Measurements from ENCODE around the gene TBX4. TPM values are rescaled to one million over a fixed set of nuclear protein-coding genes. Genes with fewer than 3 reads are reported as not detected.

The TBX4 gene
- polyA plus RNA-seq: 0.04 TPM in 1 of 3 replicates, not detected in the others
- polyA plus RNA-seq (2011; ENCODE audit: low read depth): not detected
- not detected in 2 replicates for polyA plus RNA-seq (2011; cell fraction: cytosol; rRNA removed)
- 0.10 and 0.39 TPM in 2 replicates for polyA plus RNA-seq (2011; cell fraction: nucleus; rRNA removed)
- polyA plus RNA-seq (2012; ENCODE audit: low replicate concordance): not detected in 2 replicates
- 0.33 TPM in 1 of 3 replicates, not detected in the others for polyA minus RNA-seq
- polyA minus RNA-seq (2011; cell fraction: cytosol; rRNA and poly(A)+ RNA removed): not detected
- polyA minus RNA-seq (2011; cell fraction: nucleus; rRNA and poly(A)+ RNA removed): not detected in 2 replicates

DNA sequence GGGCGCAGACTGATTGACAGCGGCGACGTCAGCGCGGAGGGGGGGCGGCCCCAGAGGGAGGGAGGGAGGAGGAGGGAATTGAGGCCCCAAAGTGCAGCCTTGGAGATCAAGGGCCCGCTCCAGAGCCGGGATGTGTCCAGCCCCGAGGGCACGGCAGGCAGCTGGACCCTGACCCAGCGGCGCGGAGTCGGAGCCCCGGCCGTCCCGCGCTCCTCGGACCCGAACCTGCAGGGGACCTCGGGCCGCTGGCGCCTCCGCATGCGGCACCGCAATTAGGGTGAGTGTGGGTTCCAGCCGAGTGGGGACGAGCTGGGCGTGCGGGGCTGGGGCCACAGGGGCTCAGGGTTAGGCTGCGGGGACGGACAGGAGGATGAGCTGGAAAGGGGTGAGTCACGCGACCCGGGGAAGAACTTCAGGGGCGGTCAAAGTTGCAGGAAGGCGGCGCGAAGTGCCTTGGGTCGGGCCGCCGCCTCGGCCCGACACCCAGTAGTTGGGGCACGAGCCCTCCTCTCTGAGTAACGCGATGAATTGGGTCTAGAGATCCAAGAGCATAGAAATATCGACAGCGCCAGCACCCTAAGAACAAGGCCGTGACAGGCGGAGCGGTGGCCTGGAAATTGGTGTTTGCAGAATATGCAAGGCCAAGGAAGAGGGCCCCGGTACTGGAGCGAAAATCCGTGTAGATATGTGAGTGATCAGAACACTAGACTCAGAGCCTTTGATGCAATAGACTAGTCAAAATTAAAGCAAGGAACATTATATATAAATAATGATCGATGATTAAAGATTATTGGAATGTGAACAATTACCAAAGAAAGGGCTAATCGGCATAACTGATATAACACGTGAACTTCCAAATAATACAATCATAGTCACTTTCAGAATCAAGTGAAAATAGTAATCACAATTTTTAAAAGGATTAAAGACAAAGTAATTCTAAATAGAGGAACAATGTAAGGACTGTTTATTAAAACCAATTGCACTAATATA is at the start of gene TBX4:
TBX4 (plus strand) TSS at position 122 of the 990 bp plus-strand sequence. CDS start 4,069 bp downstream, outside the sequence.
- dilution Hi-C loops (cut with MboI; ENCODE audit: extremely low pct_ligation_motif_present, low sequenced_read_pairs): no loop called here
- Histone ChIP-seq H3K4me1 (ENCODE audit: control insufficient read depth, extremely low read depth, insufficient read depth, low read length) (no peaks in the 10 kb centered on the region), H3K27ac (ENCODE audit: control insufficient read depth, insufficient read depth, low read length) (no peak within 1 kb of the TSS), H3K36me3 (ENCODE audit: control insufficient read depth in 2 of 2, extremely low read depth in 1 of 2, insufficient read depth in 2 of 2, low read length in 2 of 2) (no peaks in the 10 kb centered on the region), H3K9ac (ENCODE audit: control insufficient read depth, extremely low read depth, insufficient read depth, low read length) (no peak within 1 kb of the TSS), H3K4me3 (ENCODE audit: control insufficient read depth in 2 of 3, extremely low read depth in 1 of 3, insufficient read depth in 2 of 3, low read depth in 1 of 3, low read length in 3 of 3) (peak within 1 kb of the TSS in 1 of 3 experiments; percentile 5), H2AFZ (ENCODE audit: control insufficient read depth, low read length) (no peak within 1 kb of the TSS), H3K27me3 (ENCODE audit: control insufficient read depth, extremely low read depth, insufficient read depth, low read length) (peaks cover 65% of the 10 kb centered on the region), H3K79me2 (ENCODE audit: control insufficient read depth, insufficient read depth, low read length) (no peaks in the 10 kb centered on the region), H3K9me1 (ENCODE audit: control insufficient read depth, extremely low read depth, insufficient read depth, low read length) (no peaks in the 10 kb centered on the region), H4K20me1 (ENCODE audit: control insufficient read depth, extremely low read depth, insufficient read depth, low read length) (no peaks in the 10 kb centered on the region), H3K4me2 (ENCODE audit: control insufficient read depth, extremely low read depth, insufficient read depth, low read depth, low read length) (no peak within 1 kb of the TSS), H3K9me3 (ENCODE audit: control insufficient read depth, low read depth, low read length) (no peaks in the 10 kb centered on the region)
- DNase-seq (ENCODE audit: low read depth, low spot score) (no peak), FAIRE-seq (no peak)
- TF ChIP-seq, protein P1, sequence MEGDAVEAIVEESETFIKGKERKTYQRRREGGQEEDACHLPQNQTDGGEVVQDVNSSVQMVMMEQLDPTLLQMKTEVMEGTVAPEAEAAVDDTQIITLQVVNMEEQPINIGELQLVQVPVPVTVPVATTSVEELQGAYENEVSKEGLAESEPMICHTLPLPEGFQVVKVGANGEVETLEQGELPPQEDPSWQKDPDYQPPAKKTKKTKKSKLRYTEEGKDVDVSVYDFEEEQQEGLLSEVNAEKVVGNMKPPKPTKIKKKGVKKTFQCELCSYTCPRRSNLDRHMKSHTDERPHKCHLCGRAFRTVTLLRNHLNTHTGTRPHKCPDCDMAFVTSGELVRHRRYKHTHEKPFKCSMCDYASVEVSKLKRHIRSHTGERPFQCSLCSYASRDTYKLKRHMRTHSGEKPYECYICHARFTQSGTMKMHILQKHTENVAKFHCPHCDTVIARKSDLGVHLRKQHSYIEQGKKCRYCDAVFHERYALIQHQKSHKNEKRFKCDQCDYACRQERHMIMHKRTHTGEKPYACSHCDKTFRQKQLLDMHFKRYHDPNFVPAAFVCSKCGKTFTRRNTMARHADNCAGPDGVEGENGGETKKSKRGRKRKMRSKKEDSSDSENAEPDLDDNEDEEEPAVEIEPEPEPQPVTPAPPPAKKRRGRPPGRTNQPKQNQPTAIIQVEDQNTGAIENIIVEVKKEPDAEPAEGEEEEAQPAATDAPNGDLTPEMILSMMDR (optimal IDR thresholded peaks at IDR 0.05 in 1 of 3, IDR thresholded peaks at IDR 0.05 in 1 of 3, conservative IDR thresholded peaks at IDR 0.05 in 1 of 3; ENCODE audit: extremely low read depth in 1 of 3, insufficient read depth in 2 of 3, low read length in 3 of 3): no peak
- peak; percentile 89 for TF ChIP-seq EZH2 (IDR thresholded peaks at IDR 0.05; ENCODE audit: low read length)

DNA sequence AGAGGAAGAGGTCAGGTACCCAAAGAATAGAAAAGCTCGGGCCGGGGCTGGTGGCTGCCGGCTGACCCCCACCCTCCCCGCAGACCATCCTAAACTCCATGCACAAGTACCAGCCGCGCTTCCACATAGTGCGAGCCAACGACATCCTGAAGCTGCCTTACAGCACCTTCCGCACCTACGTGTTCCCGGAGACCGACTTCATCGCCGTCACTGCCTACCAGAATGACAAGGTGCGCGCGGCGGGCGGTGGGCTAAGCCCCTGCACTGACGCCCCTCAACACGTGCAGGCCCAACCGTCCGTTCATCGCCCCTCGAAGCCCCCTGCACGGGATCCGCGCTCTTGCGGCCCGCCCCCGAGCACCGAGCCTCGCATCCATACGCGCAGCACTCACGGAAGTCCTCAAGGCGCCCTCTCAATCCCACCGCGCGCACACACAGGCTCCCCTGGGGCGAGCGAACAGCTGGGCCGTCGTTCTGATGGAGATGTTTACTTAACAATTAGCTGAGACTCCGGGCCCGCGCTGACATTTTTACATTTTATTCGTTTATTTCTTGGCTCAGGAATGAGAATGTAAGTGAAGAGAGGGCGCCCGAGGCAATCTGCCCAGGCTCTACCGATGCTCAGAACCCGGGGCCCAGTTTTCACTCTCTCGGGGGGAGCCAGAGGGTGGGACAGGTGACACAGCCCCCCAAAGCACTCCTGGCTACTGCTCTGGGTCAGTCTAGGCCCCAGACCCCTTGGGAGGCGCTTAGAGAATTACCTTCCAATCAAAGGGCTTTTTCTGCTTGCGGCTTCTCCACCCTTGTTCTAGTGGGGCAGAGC is 49.0 kb upstream of the TBX4 start:
- DNase-seq (ENCODE audit: low read depth, low spot score) (no peak), FAIRE-seq (no peak)
- Histone ChIP-seq H3K27ac (ENCODE audit: control insufficient read depth, insufficient read depth, low read length) (no peak overlapping the region), H3K36me3 (ENCODE audit: control insufficient read depth in 2 of 2, extremely low read depth in 1 of 2, insufficient read depth in 2 of 2, low read length in 2 of 2) (no peaks in the 10 kb centered on the region), H3K9me3 (ENCODE audit: control insufficient read depth, low read depth, low read length) (no peaks in the 10 kb centered on the region), H3K4me2 (ENCODE audit: control insufficient read depth, extremely low read depth, insufficient read depth, low read depth, low read length) (peak overlapping the region; percentile 58), H3K9ac (ENCODE audit: control insufficient read depth, extremely low read depth, insufficient read depth, low read length) (no peak overlapping the region), H3K4me1 (ENCODE audit: control insufficient read depth, extremely low read depth, insufficient read depth, low read length) (peaks cover 11% of the 10 kb centered on the region), H3K4me3 (ENCODE audit: control insufficient read depth in 2 of 3, extremely low read depth in 1 of 3, insufficient read depth in 2 of 3, low read depth in 1 of 3, low read length in 3 of 3) (no peak overlapping the region), H3K79me2 (ENCODE audit: control insufficient read depth, insufficient read depth, low read length) (no peaks in the 10 kb centered on the region), H4K20me1 (ENCODE audit: control insufficient read depth, extremely low read depth, insufficient read depth, low read length) (peaks cover 6% of the 10 kb centered on the region), H3K27me3 (ENCODE audit: control insufficient read depth, extremely low read depth, insufficient read depth, low read length) (peaks cover 87% of the 10 kb centered on the region), H2AFZ (ENCODE audit: control insufficient read depth, low read length) (no peak overlapping the region), H3K9me1 (ENCODE audit: control insufficient read depth, extremely low read depth, insufficient read depth, low read length) (no peaks in the 10 kb centered on the region)
- TF ChIP-seq EZH2 (IDR thresholded peaks at IDR 0.05; ENCODE audit: low read length): peak; percentile 80
- TF ChIP-seq, protein P1 (optimal IDR thresholded peaks at IDR 0.05 in 1 of 3, IDR thresholded peaks at IDR 0.05 in 1 of 3, conservative IDR thresholded peaks at IDR 0.05 in 1 of 3; ENCODE audit: extremely low read depth in 1 of 3, insufficient read depth in 2 of 3, low read length in 3 of 3): no peak
- dilution Hi-C loops (cut with MboI; ENCODE audit: extremely low pct_ligation_motif_present, low sequenced_read_pairs): no loop called here
